ENCODE data around the gene ISM2.
"Not testable (repeated sequence)": the region's sequence is repeated elsewhere in the genome, so short reads cannot be mapped to it uniquely, and the experiment has no call there.

- TF ChIP-seq POLR2A (IDR thresholded peaks at IDR 0.05; ENCODE audit: low read depth, low read length); TAF1 (IDR thresholded peaks at IDR 0.05; ENCODE audit: low read depth, low read length); SPI1 (IDR thresholded peaks at IDR 0.05; ENCODE audit: low read depth, low read length); POLR2AphosphoS5 (IDR thresholded peaks at IDR 0.05; ENCODE audit: low read depth, low read length); POU2F2 (IDR thresholded peaks at IDR 0.05; ENCODE audit: low read depth, low read length); PAX5 (IDR thresholded peaks at IDR 0.05; ENCODE audit: insufficient read depth, low read length, severe bottlenecking): not testable (repeated sequence)
Measured at GRCh38 chr14:77528701-77529100, 30.1 kb upstream of the ISM2 start.
